PC-3 (cell line): ENCODE data around the gene TRNP1. TPM values are rescaled to one million over a fixed set of nuclear protein-coding genes. Genes with fewer than 3 reads are reported as not detected.

Experiments used
- ATAC-seq: fragments of 200-7000 bp; cut with Tn5 transposase; 2 replicates; pipeline ENCODE4 v1.9.1; 2020; ENCODE audit warnings: mild to moderate bottlenecking, moderate library complexity
- BruUV-seq: library from RNA; stranded (reverse); fragments of 400-500 nt; replicated peaks from 2 replicates; lab custom pipeline; 2021; lab: Mats Ljungman, UMichigan
- CTCF ChIA-PET: fragments of 300-600 bp; sonication (Branson Sonifier 250); formaldehyde crosslinking; loops from one replicate; lab custom pipeline; 2022; ENCODE audit warnings: antibody characterized with exemption; lab: Charles Lee
- POLR2A ChIA-PET: fragments of 300-600 bp; sonication (Branson Sonifier 250); formaldehyde crosslinking; loops from one replicate; lab custom pipeline; 2022; ENCODE audit warnings: antibody characterized with exemption; ENCODE audit not compliant: unreplicated experiment; lab: Charles Lee
- DNase-seq: peaks from one replicate; pipeline ENCODE4 v3.0.0-alpha.2; 2015
- H2AFZ ChIP-seq: fragments of 300-600 bp; sonication (generic); 2 replicates; pipeline ENCODE4 v1.6.0; 2016; ENCODE audit warnings: antibody characterized with exemption, low read length
- H3F3A ChIP-seq: fragments of 300-600 bp; sonication (generic); one replicate; pipeline ENCODE4 v1.6.0; 2017; ENCODE audit warnings: antibody characterized with exemption, low read length, control low read depth, mild to moderate bottlenecking; ENCODE audit not compliant: unreplicated experiment
- H3K27ac ChIP-seq: fragments of 300-600 bp; sonication (generic); 2 replicates; pipeline ENCODE4 v1.5.1; 2016; ENCODE audit warnings: mild to moderate bottlenecking, low read length
- H3K27me3 ChIP-seq: fragments of 300-600 bp; sonication (generic); 2 replicates; pipeline ENCODE4 v1.6.1; 2016; ENCODE audit warnings: low read length, mixed read lengths
- H3K36me3 ChIP-seq: fragments of 300-600 bp; sonication (generic); 2 replicates; pipeline ENCODE4 v1.6.1; 2016; ENCODE audit warnings: low read depth, mixed run types, low read length, mixed read lengths
- H3K4me1 ChIP-seq: fragments of 300-600 bp; sonication (generic); 2 replicates; pipeline ENCODE4 v1.5.1; 2016; ENCODE audit warnings: low read length; ENCODE audit not compliant: insufficient read depth
- H3K4me2 ChIP-seq: fragments of 300-600 bp; sonication (generic); 2 replicates; pipeline ENCODE4 v1.6.0; 2016; ENCODE audit warnings: low read length
- H3K4me3 ChIP-seq: fragments of 300-600 bp; sonication (generic); 2 replicates; pipeline ENCODE4 v1.5.1; 2016; ENCODE audit warnings: mild to moderate bottlenecking, low read length, mixed read lengths
- H3K79me2 ChIP-seq: fragments of 300-600 bp; sonication (generic); 2 replicates; pipeline ENCODE4 v1.6.1; 2017; ENCODE audit warnings: low read length, mixed read lengths
- H3K9ac ChIP-seq: fragments of 300-600 bp; sonication (generic); 2 replicates; pipeline ENCODE4 v1.6.0; 2016; ENCODE audit warnings: mild to moderate bottlenecking, low read length
- H3K9me2 ChIP-seq: fragments of 300-600 bp; sonication (generic); replicated peaks from 2 replicates; pipeline ENCODE4 v1.6.1; 2016; ENCODE audit warnings: mixed run types, low read length, mixed read lengths
- H3K9me3 ChIP-seq: fragments of 300-600 bp; sonication (generic); 2 replicates; pipeline ENCODE4 v1.6.1; 2016; ENCODE audit warnings: low read length, mixed read lengths
- H4K20me1 ChIP-seq: fragments of 300-600 bp; sonication (generic); 2 replicates; pipeline ENCODE4 v1.6.1; 2016; ENCODE audit warnings: low read length, mixed read lengths
- CTCF ChIP-seq: fragments of 300-600 bp; sonication (generic); conservative IDR thresholded peaks from 2 replicates; pipeline ENCODE4 v1.5.1; 2017; ENCODE audit warnings: antibody characterized with exemption, low read depth, mild to moderate bottlenecking, low read length
- EZH2 ChIP-seq: fragments of 300-600 bp; sonication (generic); IDR thresholded peaks from one replicate; pipeline ENCODE4 v1.6.1; 2017; ENCODE audit warnings: antibody characterized with exemption, mild to moderate bottlenecking, low read length; ENCODE audit not compliant: unreplicated experiment
- EZH2phosphoT487 ChIP-seq: fragments of 300-600 bp; sonication (generic); IDR thresholded peaks from 2 replicates; pipeline ENCODE4 v1.6.1; 2018; ENCODE audit warnings: mild to moderate bottlenecking, antibody characterized with exemption, low read length, borderline replicate concordance
- intact Hi-C: fragments of 100-400 bp; cut with micrococcal nuclease; formaldehyde crosslinking; loops from 2 replicates; pipeline ENCODE4 v1.9.0; 2023
- total RNA-seq: library from RNA; depleted of rRNA; stranded (reverse); fragments of >200 nt; gene quantifications from 2 replicates; pipeline ENCODE4 v1.2.3, GENCODE V29; 2014

TRNP1 gene
- total RNA-seq, 1 experiment from 2014 or later = 108 TPM

GRCh38 chr1:27031235-27032118 is 38.0 kb downstream of the TRNP1 start:
- peak overlapping the region; percentile 60 for H3K4me3 ChIP-seq
- ATAC-seq = peak; percentile 89
- H3K36me3 ChIP-seq = no peaks in the 10 kb centered on the region

GRCh38 chr1:27032119-27032461 is 38.6 kb downstream of the TRNP1 start:
- Histone ChIP-seq H3K27me3 (no peaks in the 10 kb centered on the region), H2AFZ (peak overlapping the region; percentile 85), H3K79me2 (no peaks in the 10 kb centered on the region), H3K9ac (peak overlapping the region; percentile 77), H3K4me3 (peak overlapping the region; percentile 60; the same call in 1 of the 2 replicates), H3K36me3 (no peaks in the 10 kb centered on the region), H3K4me2 (peak overlapping the region; percentile 87), H3K9me2 (no peaks in the 10 kb centered on the region), H3K4me1 (peaks cover 16% of the 10 kb centered on the region), H3F3A (no peaks in the 10 kb centered on the region), H3K9me3 (no peaks in the 10 kb centered on the region), H3K27ac (peak overlapping the region; percentile 93), H4K20me1 (no peaks in the 10 kb centered on the region)
- DNase-seq = no peak
- ATAC-seq = no peak
- BruUV-seq = TSS peak; percentile 50
- ChIA-PET POLR2A (no interaction called here), CTCF (no interaction called here)
- TF ChIP-seq EZH2 (no peak), CTCF (no peak), EZH2phosphoT487 (no peak)
- intact Hi-C loops = no loop called here

More at GRCh38 chr1:27031235-27032118, 38.0 kb downstream of the TRNP1 start:
- DNase-seq = peak; percentile 92
- Histone ChIP-seq H3K9ac (peak overlapping the region; percentile 77), H3K9me3 (no peaks in the 10 kb centered on the region), H3K9me2 (no peaks in the 10 kb centered on the region), H3K4me1 (peaks cover 16% of the 10 kb centered on the region), H3K27me3 (no peaks in the 10 kb centered on the region), H3F3A (no peaks in the 10 kb centered on the region), H3K4me2 (peak overlapping the region; percentile 87), H2AFZ (peak overlapping the region; percentile 85), H3K27ac (peak overlapping the region; percentile 93), H4K20me1 (no peaks in the 10 kb centered on the region), H3K79me2 (no peaks in the 10 kb centered on the region)
- ChIA-PET POLR2A (no interaction called here), CTCF (interaction anchor here (0.6 kb wide), 1 partner anchor 114 kb away, joined by 8 read pairs; no protein-coding TSS in a partner anchor)
- intact Hi-C loops = loop anchor here (2.0 kb wide), 1 partner anchor 35 kb away; no protein-coding TSS in a partner anchor
- BruUV-seq = TSS peak; percentile 89
- TF ChIP-seq EZH2phosphoT487 (no peak), EZH2 (no peak), CTCF (no peak)
